Umbilical cord (tissue), 2 donors: Measurements from ENCODE around the gene TSPAN32. TPM values are rescaled to one million over a fixed set of nuclear protein-coding genes. Genes with fewer than 3 reads are reported as not detected.

Experiments used
- DNase-seq: peaks from one replicate; pipeline ENCODE4 v3.0.0-alpha.2; 2015; ENCODE audit warnings: low spot score
- total RNA-seq: library from RNA; depleted of rRNA; stranded (reverse); fragments of >200 nt; gene quantifications from one replicate; pipeline ENCODE4 v1.2.3, GENCODE V29; 2014; ENCODE audit warnings: low replicate concordance; ENCODE audit not compliant: insufficient read depth

TSPAN32 gene, protein sequence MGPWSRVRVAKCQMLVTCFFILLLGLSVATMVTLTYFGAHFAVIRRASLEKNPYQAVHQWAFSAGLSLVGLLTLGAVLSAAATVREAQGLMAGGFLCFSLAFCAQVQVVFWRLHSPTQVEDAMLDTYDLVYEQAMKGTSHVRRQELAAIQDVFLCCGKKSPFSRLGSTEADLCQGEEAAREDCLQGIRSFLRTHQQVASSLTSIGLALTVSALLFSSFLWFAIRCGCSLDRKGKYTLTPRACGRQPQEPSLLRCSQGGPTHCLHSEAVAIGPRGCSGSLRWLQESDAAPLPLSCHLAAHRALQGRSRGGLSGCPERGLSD
- total RNA-seq: 1.7 TPM

DNA sequence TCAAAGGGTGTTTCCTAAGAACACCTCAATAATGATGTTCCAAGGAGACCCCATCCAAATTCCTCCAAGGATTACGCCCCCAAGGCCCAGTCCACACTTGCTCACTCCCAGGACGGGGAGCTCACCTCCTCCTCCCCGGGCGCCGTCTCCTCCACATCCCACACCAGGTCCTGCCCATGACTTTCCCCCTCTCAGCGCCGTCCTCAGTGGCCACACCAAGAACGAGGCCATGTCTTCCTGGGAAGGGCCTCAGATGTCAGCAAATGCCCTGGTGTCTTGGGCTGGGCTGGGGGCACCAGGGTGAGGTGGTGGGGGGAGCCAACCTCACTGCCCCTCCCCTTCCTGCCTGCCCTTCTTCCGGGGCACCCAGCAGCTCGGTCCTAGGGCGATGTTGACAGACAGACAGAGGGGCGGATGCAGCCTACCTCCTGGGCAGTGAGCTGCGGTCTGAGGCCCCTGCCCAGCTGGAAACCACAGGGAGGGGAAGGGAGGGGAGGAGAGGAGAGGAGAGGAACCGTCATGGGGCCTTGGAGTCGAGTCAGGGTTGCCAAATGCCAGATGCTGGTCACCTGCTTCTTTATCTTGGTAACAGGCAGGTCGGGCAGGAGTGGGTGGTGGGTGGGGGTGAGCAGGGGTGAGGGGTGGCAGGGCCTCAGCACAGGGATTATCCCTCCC is at the start of gene TSPAN32, which contains the start of gene C11orf21:
Gene TSPAN32, plus strand, starts transcription at position 383 of the 675 bp plus-strand sequence. Its CDS starts 137 bp downstream, at position 520.
Gene C11orf21, minus strand, starts transcription at position 288 of the 675 bp plus-strand sequence. Its CDS starts 110 bp downstream, at position 178.
- DNase-seq: peak; percentile 76

DNA sequence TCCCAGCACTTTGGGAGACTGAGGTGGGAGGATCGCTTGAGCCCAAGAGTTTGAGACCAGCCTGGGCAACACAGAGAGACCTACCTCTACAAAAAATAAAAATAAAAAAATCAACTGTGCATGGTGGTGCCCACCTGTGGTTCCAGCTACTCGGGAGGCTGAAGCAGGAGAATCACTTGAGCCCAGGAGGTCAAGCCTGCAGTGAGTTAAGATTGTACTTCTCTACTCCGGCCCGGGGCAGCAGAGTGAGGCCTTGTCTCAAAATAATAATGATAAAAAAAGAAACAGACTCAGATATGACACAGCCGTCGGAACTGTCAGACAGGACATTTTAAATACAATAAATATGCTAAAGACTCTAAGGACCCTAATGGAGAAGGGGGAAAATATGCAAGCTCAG is 49.8 kb upstream of the TSPAN32 start:
- no peak for DNase-seq

DNA sequence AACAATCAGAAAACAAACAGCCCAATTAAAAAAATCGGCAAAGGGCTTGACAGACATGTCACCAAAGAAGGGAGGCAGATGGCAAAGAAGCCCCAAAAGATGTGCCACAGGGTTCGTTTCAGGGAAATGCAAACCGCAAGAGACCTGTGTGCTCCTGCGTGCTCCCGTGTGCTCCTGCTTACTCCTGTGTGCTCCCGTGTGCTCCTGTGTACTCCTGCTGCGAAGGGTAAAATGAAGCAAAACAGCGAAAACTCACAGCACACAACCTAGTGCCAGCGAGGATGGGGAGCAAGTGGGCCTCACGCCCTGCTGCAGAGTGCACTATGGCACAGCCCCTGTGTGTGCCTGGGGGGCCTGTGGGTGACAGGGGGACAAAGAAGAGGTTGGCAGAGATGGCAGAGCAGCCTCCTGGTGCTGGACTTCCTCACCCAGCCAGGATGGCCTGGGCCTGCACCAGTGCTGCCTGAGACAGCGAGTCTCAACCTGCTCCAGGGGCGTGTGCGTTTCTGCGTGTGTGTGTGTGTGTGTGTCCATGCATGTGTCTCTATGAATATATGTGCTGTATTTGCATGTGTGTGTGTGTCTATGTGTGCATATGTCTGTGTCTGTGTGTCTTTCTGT is 45.4 kb upstream of the TSPAN32 start:
- DNase-seq: peak; percentile 45

DNA sequence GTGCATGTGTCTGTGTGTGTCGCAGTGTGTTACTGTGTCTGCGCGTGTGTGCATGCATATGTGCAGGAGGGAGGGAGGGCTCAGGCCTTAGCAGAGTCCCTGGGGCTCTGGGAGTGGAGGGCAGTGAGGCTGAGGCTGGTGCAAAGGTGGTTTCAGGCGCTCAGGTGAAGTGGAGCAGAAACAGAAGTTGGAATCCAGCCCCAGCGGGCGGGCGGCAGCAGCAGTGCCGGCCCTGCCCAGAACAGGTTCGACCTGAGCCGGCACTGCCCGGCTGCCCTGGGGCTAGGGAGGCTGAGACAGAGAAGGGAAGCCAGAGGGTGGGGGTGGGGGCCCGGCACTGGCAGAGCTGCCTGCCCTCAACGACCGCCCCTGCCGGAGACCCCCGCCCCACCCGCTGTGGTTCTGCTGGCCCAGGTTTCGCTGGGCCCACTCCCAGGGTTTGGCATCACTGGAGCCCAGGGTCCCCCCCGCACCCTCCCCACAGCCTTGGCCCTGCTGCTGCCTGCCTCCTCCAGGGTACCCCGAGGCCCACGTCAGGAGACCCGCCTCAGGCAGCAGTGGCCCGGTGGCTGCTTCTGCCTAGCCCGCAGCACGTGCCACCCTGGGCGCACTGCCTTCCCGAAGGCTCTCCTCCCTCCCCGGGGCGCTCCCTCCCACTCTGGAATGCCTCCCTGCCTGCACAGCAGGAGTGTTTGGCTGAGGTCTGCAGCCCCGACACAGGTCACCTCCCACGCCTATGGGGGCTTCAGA is 44.7 kb upstream of the TSPAN32 start:
- peak; percentile 61 for DNase-seq

DNA sequence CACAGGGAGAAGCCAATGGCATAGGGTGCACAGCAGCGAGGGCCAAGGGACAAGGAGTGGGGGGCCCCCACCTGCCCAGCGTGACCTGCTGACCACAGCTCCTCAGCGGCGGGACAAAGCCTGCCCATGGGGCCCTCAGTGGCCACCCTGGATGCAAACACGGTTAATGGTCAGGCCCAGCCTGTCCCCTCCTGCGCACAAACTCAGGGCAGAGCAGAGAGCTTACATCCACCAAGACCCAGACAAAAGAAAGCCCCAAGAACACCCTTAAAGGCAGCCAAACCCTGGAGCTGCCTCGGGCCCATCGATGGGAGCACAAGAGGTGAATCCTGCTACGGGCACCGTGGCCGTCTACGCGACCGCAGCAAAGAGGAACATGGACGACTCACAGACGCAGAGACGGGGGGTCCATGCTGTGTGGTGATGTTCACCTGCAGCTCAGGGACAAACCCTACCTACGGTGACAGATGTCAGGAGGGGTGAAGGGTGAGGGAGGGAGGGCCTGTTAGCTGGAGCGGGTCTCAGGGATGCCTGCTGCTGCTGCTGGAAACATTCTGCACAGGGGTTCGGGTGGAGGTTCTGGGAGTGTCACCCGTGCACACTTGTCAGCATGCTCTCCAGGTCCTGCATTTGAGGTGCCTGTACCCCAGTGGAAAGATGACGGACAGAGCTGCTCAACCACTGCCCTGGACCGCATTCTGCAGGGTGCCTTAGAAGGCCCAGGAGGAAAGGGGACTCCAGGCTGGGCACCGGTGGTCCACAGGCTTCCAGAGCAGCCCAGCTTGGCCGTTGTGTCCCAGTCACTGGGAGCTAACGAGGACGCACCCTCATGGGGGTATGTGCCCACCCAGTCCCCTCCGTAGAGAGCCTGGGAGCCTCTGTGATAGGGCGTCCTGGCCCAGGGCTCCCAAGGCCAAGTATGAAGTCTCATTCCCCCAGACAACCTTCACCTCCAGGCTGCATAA is 43.0 kb upstream of the TSPAN32 start:
- DNase-seq: no peak

DNA sequence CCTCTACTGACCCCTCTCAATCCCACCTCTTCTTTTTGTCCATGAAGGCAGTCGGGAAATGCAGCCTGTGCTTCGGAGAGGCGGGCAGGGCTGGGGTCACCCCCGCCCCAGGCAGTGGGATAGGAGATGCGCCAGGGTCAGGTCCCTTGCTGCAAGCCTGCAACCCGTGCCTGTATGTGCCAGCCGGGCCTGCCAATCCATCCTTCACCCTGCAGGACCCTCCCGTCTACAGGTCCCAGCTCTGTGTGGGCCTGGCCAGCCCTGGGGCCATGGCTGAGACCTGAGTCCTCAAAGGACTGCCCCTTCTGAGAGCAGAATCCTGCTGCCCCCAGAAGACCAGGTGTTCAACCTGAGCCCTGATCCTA is 42.4 kb upstream of the TSPAN32 start:
- no peak for DNase-seq

DNA sequence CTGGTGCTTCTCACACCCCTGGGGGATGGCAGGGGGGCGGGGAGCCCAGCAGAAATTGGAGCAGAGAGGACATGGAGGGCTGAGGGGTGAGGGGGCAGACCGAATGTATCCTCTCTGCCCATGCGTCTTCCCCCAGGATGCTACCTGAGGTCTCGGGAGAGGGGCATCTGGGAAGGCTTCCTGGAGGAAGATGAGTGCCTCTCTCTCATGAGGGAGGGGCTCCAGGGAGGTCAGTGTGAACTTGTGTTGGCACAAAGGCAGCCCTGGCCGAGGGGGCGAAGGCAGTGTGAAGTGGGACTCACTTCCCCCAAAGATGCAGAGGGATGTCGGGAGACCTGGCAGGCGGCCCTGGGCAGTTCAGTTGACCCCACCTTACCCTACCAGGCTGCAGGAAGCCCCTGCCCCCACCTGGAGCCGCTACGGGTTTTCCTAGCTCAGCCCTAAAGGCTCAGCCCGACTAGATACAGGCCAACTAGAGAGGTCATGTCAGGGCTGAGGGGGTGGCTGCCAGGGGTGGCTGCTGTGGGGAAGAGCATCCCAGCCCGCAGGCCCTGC is 41.8 kb upstream of the TSPAN32 start:
- no peak for DNase-seq

DNA sequence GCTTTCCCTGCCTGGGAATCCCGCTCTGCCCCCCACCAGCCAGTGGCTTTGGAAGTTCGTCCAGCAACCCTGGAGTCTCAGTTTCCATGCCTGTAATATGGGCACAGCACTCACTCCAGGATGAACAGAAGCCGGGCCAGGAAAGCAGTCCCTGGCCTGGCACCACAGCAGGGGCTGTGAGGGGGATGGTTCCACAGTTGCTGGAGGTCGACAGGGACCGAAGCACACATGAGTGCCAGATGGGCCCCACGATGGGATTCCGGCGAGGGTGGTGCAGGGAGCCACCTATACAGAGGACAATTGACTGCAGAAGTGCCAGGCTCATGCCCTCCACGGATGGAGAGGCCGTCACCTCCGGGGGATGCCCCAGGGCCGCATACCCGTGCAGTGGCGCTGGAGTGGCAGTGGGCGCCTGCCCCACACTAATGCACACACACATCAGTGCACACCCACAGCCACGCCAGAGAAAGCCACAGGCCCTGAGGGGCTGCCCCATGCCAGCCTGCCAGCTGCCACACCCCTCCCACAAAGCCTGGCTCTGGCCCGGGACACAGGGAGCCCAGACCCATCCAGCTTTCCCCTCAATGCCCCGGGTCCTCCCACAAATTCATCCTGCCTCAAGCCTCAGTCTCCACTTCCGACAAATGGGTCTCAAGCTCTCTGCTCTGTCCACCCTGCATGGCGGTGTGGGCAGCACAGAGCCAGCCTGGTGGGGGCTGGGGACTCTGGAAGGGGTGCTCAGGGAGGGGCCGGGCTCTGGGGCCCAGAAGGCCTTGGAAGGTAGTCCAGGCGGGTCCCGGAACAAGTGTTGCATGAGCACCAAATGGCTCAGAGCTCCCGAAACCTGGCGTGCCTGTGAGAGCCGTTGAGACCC is 41.1 kb upstream of the TSPAN32 start:
- no peak for DNase-seq

DNA sequence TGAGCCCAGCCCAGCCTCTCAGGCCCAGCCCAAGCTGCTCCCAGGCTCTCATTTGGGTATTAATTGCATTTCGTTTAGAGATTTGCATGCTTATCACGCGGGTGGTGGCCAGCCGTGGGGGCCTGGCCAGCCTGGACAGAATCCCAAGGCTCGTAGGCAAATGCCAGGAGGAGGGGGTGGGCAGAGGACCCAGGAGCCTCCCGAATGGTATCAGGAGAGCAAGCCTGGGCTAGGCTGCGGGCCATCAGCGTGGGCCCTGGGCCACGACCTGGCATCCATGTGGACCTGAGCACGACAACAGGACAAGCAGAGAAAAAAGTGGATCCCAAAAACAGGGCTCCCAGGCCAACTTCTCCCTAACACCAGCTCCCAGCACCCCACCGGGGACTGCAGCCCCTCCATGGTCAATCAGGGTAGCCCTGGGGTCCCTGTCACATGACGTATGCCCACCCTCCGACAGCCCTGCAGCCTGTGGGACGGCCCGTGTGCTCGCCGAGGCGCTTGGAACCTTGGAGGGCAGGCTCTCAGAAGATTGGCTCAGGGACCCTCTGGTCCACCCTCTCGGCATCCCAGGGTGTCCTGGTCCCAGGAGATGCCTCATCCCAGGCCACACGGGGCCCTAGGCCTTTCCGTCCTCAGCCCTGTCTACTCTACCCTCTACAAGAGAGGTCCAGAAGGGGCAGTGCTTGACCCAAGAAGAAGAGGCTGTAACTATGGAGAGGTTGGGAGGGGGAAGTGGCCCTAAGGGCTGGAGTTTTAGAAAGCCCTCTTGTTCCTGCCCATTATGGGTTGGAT is 40.2 kb upstream of the TSPAN32 start:
- no peak for DNase-seq

DNA sequence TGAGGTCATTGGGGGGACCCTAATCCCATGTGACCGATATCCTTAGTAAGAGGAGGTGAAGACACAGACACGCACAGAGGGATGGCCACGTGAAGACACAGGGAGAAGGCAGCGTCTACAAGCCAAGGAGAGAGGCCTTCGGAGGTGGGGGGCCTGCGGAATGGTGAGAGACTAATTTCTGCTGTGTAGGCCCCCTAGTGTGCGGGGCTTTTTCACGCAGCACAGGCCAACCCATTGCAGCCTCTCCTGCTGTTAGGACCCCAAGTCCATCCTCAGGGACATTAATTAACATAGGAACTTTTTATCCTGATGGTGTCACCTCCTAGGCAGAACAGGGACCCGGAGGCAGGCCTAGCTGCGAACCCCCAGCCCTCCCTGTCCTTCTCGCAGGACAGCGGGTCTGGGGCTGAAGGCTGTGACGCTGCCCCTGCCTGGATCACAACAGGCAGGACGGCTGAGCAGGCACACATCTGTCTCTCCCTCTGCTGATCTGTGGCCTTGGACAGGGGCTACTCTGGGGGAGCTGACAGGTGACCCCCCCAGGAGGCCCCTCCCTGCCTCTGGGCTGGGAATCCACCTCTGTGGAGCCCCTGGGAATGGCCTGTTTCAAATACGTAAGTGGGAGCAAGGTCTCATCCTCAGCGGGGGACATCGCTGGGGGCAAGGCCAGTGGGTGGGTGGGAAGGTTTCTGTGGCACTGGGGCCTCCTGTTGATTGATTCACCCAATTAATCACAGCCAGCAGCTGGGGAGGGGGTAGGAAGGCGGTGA is 39.3 kb upstream of the TSPAN32 start:
- DNase-seq: no peak

DNA sequence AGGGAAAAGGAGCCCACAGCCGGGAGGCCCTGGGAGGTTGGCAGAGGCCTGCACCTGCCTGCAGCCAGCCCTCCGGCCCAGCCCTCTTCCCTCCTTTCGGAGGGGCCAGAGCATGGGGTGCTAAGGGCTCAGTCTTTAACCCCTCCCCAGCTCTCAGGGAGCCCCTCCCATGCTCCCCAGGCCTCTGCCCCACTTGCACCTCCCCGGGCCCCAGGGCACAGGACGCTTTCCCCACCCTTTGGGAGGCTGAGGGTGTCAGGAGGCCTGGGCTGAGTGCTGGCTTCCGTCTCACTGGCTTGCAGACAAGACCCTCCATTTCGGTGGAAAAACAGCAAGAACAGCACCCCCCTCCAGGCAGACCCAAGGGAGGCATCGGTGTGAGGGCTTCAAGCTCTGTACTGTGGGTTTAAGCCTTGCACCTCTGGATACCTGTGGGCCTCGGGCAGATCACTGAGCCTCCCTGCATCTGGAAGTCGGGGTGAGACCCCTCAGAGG is 38.7 kb upstream of the TSPAN32 start:
- peak; percentile 29 for DNase-seq

DNA sequence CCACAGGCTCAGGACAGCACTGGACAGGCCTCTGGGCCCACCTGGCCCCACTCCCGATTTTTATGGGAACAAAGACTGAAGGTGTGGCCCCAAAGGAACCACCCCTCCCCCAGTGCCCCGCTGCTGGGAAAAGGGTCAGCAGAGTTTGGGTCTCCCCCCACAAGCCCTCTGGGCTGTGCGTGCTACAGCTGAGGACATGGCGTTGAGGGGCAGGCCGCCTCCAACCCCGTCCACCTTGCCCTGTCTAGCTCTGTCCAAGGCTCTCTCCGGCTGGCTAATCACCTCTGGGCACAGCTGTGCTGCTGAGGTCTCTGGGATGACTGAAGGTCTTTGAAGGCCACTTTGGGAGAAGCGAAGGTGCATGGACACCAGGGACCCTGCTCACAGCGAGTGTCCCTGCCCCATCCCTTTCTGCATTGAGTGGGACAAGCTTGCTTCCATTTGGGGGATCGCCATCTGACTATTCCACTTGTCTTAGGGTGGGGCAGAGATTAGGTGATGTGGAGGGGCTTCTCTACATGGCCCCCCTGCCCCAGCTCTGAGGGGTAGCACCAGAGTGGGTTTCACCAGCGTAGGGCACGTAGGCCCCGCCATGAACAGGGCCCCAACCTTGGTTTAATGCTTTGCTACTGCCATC is 38.0 kb upstream of the TSPAN32 start:
- no peak for DNase-seq

DNA sequence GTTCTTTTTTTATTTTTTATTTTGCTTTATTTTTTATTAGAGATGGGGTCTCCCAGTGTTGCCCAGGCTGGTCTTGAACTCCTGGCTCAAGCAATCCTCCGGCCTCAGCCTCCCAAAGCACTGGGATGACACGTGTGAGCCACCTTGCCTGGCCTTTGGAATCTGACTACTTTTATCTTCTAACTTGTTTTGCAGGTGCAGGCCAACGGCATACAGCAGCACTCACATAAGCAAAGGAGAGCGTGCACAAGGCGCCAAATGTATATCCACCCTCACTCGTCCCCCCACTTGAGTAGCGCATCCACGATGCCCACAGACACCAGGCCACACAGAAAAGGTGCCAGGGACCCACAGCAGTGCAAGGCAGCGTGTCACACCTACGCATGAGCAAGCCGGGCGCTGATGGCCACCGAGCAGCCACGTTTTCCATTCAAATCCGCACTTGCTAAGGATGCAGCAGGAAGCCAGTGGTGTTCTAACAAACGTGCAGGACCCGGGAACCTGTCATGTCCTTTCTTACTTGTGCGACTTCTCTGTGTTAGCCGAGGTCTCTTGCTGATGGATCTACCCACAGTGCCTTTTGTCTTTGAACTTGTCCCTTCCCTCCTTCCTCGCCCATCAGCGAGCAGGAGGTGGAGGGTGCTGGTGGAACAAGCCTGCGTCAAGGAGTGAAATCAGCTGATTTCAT is 37.3 kb upstream of the TSPAN32 start:
- no peak for DNase-seq

DNA sequence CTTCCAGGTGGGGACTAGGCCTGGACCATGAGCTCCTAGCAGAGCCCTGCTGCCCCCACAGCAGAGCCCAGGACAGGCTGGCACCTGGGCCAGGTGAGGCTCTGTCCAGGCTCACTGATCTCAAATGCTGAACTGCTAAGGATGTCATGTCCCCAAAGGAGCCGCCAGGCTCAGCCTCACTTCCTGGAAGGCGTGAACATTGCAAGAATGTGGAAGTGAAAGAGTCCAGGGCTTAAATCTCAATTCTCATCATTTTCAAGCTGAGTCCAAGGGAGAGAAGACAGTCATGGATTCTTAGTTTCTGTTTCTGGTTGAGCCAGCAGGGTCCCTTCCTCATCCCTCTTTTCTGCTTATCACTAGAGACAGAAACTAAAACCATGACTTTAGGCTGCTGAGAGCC is 36.4 kb upstream of the TSPAN32 start:
- DNase-seq: peak; percentile 50

DNA sequence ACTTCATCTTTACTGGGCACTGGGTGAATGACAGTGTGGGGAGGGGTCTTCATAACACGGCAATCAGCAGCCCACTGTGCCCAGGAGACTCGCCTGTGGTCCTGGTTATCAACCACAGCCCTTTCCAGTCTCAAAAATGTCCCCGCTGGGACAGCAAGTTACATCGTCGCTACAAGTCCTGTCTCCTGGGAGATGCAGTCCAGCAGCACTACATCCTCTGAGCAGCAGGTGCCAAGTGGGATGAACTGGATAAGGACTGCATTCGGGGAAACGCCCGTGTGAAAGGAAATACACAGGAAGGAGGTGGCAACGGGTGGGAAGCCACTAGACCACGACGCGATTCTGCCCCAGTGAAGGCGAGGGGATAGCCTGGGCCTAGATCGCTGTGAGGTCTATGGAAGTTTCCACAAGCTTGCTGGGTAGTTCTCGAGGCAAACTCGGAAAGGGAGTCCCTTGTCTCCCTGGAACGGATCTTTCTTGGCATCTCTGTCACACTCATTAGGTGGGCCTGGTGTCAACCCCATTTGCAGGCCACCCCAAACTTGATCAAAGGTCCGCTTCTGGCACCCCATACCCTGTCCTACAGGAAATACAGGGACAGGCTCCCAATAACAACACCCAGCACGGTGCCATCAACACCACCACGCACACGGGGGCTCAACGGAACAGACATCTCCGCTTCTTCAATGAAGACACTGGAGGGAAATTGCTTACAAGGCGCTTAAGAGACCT is 35.8 kb upstream of the TSPAN32 start:
- DNase-seq: no peak
